K562 (cell line): Measurements from ENCODE around the gene EGFL6. TPM values are rescaled to one million over a fixed set of nuclear protein-coding genes. Genes with fewer than 3 reads are reported as not detected.
"Not testable (repeated sequence)": the region's sequence is repeated elsewhere in the genome, so short reads cannot be mapped to it uniquely, and the experiment has no call there.

Experiments
- ATAC-seq: fragments of 200-7000 bp; cut with Tn5 transposase; 3 replicates; pipeline ENCODE4 v1.9.1; 2020; ENCODE audit warnings: moderate library complexity
- BruUV-seq: library from RNA; stranded (reverse); fragments of 400-500 nt; replicated peaks from 2 replicates; lab custom pipeline; 2021; lab: Mats Ljungman, UMichigan
- CTCF ChIA-PET: fragments of 300-600 bp; formaldehyde crosslinking; extraction: SDS; loops from one replicate; lab custom pipeline; 2021; ENCODE audit warnings: low intra/inter-chr PET ratio; lab: Yijun Ruan, JAX
- POLR2A ChIA-PET: fragments of 300-600, 350-650 bp; sonication (Branson Sonifier 250); formaldehyde crosslinking; extraction: SDS; loops from one replicate; lab custom pipeline; 2021; ENCODE audit warnings: antibody characterized with exemption, inconsistent platforms; lab: Yijun Ruan, JAX
- DNase-seq, 4 experiments: peaks; one replicate each; pipeline versions ENCODE4 v3.0.0 to v3.0.0-alpha.2; 2011 to 2018; ENCODE audit warnings: low spot score in 3 of 4, mixed read lengths in 3 of 4; ENCODE audit errors: extremely low read depth in 1 of 4
- FAIRE-seq: peaks from 2 replicates; lab custom pipeline; 2011; peaks lifted over from hg19 to GRCh38; lab: Jason Lieb, UNC
- H2AFZ ChIP-seq: 2 replicates; pipeline ENCODE4 v1.6.0; 2011; ENCODE audit warnings: low read depth, low read length, control low read depth, inconsistent platforms
- H3K27ac ChIP-seq: fragments of 200-600 bp; 3 replicates; pipeline ENCODE4 v1.8.0; 2011; ENCODE audit warnings: low read depth, mild to moderate bottlenecking, control low read depth, inconsistent platforms, low read length, moderate library complexity, mixed read lengths; ENCODE audit errors: extremely low read depth
- H3K27me3 ChIP-seq, 2 experiments: fragments of 300-600 bp in 1 of 2; 2 replicates in 1 of 2; 3 replicates in 1 of 2; pipeline versions ENCODE4 v1.6.0 to v1.8.0; 2011; ENCODE audit warnings: inconsistent platforms in 2 of 2, low read length in 2 of 2, mild to moderate bottlenecking in 1 of 2, mixed read lengths in 1 of 2, moderate library complexity in 1 of 2; ENCODE audit not compliant: control insufficient read depth in 2 of 2, insufficient read depth in 2 of 2
- H3K36me3 ChIP-seq: fragments of 300-600 bp; 3 replicates; pipeline ENCODE4 v1.8.0; 2011; ENCODE audit warnings: mild to moderate bottlenecking, low read length, inconsistent platforms; ENCODE audit not compliant: control insufficient read depth, insufficient read depth
- H3K4me1 ChIP-seq, 2 experiments: fragments of 200-600 bp in 1 of 2; replicated peaks in 1 of 2; 2 replicates in 1 of 2; 3 replicates in 1 of 2; pipeline versions ENCODE4 v1.5.1 to v1.8.0; 2011; ENCODE audit warnings: inconsistent platforms in 2 of 2, low read length in 2 of 2, mild to moderate bottlenecking in 1 of 2, mixed read lengths in 1 of 2, moderate library complexity in 1 of 2; ENCODE audit not compliant: control insufficient read depth in 2 of 2, insufficient read depth in 2 of 2
- H3K4me2 ChIP-seq: 2 replicates; pipeline ENCODE4 v1.6.1; 2011; ENCODE audit warnings: low read length, control low read depth, inconsistent platforms, mixed read lengths; ENCODE audit not compliant: insufficient read depth
- H3K4me3 ChIP-seq: fragments of 200-600 bp; sonication (generic), shearing (Covaris generic); 2 replicates; pipeline ENCODE4 v1.5.1; 2016; ENCODE audit warnings: control low read depth, inconsistent platforms
- H3K79me2 ChIP-seq: fragments of 200-600 bp; 3 replicates; pipeline ENCODE4 v1.8.0; 2011; ENCODE audit warnings: low read length, inconsistent platforms; ENCODE audit not compliant: control insufficient read depth, insufficient read depth
- H3K9ac ChIP-seq, 2 experiments: 2 replicates each; pipeline versions ENCODE4 v1.6.0 to v1.6.1; 2011; ENCODE audit warnings: low read depth in 2 of 2, low read length in 2 of 2, control low read depth in 1 of 2, inconsistent platforms in 1 of 2, mild to moderate bottlenecking in 1 of 2, mixed read lengths in 1 of 2; ENCODE audit not compliant: insufficient read depth in 1 of 2
- H3K9me1 ChIP-seq: one replicate; pipeline ENCODE4 v1.6.0; 2011; ENCODE audit warnings: inconsistent platforms, mild to moderate bottlenecking, low read length, moderate library complexity; ENCODE audit not compliant: control insufficient read depth, insufficient read depth
- H3K9me3 ChIP-seq: replicated peaks from 2 replicates; pipeline ENCODE4 v1.5.1; 2011; ENCODE audit warnings: low read depth, low read length, inconsistent platforms; ENCODE audit not compliant: control insufficient read depth, insufficient read depth
- H4K20me1 ChIP-seq: replicated peaks from 2 replicates; pipeline ENCODE4 v1.6.1; 2011; ENCODE audit warnings: low read length, inconsistent platforms, mixed read lengths; ENCODE audit not compliant: control insufficient read depth, insufficient read depth
- ZNF146 ChIP-seq: IDR thresholded peaks from one replicate; pipeline ENCODE4 v1.6.1; 2018; ENCODE audit warnings: missing compliant biosample characterization; ENCODE audit not compliant: unreplicated experiment
- ZNF311 ChIP-seq: fragments of 250-450 bp; sonication (Bioruptor Pico); IDR thresholded peaks from 2 replicates; pipeline ENCODE4 v1.4.0; 2020; ENCODE audit warnings: mild to moderate bottlenecking, moderate library complexity
- ZNF436 ChIP-seq: fragments of 250-450, 450-650 bp; sonication (Bioruptor Pico); formaldehyde crosslinking; IDR thresholded peaks from 2 replicates; pipeline ENCODE4 v1.7.0; 2020; ENCODE audit warnings: mild to moderate bottlenecking
- WGBS: fragments of 100-300 bp; shearing (Covaris generic); methylation state at CpG from one replicate; pipeline ENCODE4 v1.1.6; 2016; ENCODE audit warnings: low coverage, mixed read lengths; ENCODE audit not compliant: insufficient coverage; ENCODE audit errors: missing lambda C conversion rate; 5-methylcytosine and 5-hydroxymethylcytosine counted together
- in situ Hi-C: fragments of 300-500 bp; cut with MboI; formaldehyde crosslinking; loops from 4 replicates; pipeline ENCODE4 v1.15.0; 2018; ENCODE audit warnings: inconsistent platforms, mixed read lengths
- intact Hi-C: fragments of 100-400 bp; cut with micrococcal nuclease; formaldehyde crosslinking; loops from 2 replicates; pipeline ENCODE4 v1.14.2; 2022
- polyA plus RNA-seq, 8 experiments: library from polyadenylated mRNA; depleted of rRNA in 4 of 8; stranded (reverse) in 5 of 8; unstranded in 3 of 8; fragments of >200 nt; fragmentation: Nextera tagmentation in 2 of 8; fragmentation: Illumina TruSeq in 1 of 8; extraction: Ambion mirVana in 2 of 8; extraction: Trizol in 1 of 8; gene quantifications; 2 replicates each; pipeline versions ENCODE4 v1.2.1 to v1.2.3, GENCODE V29; 2011 to 2014; ENCODE audit warnings: inconsistent platforms in 1 of 8, missing spikeins in 1 of 8
- total RNA-seq, 7 experiments: library from RNA; depleted of rRNA in 6 of 7; stranded (reverse); fragments of >200 nt in 6 of 7; fragmentation: Illumina TruSeq in 2 of 7; extraction: Trizol in 2 of 7; gene quantifications; 2 replicates each; pipeline versions ENCODE4 v1.2.1 to v1.2.3, GENCODE V29; 2011 to 2021; ENCODE audit warnings: low replicate concordance in 1 of 7

EGFL6 gene
- total and polyA plus RNA-seq, 9 of the 15 experiments (the other 6 are each of a cell fraction or from before 2014, with no cell fraction given): 0.01 TPM; not detected in 8

GRCh38 chrX:13676885-13677284, 107.5 kb downstream of the EGFL6 start:
- no peaks in the 10 kb centered on the region for H3K4me1 ChIP-seq
- no peak overlapping the region for H3K9ac ChIP-seq
- no peak for DNase-seq
- H3K27ac ChIP-seq: no peak overlapping the region
- CTCF ChIA-PET: no interaction called here
- no peaks in the 10 kb centered on the region for H3K79me2 ChIP-seq
- intact Hi-C loops: no loop called here
- H3K36me3 ChIP-seq: no peaks in the 10 kb centered on the region
- H2AFZ ChIP-seq: no peak overlapping the region
- POLR2A ChIA-PET: no interaction called here
- in situ Hi-C loops: no loop called here
- H3K9me1 ChIP-seq: no peaks in the 10 kb centered on the region
- no peak for TF ChIP-seq ZNF311 (CRISPR knock-in tag)
- TF ChIP-seq ZNF436: no peak
- H3K9me3 ChIP-seq: no peaks in the 10 kb centered on the region
- H4K20me1 ChIP-seq: no peaks in the 10 kb centered on the region
- no peak for ATAC-seq
- no TSS peak for BruUV-seq
- no peaks in the 10 kb centered on the region for H3K27me3 ChIP-seq
- FAIRE-seq: no peak
- no peak overlapping the region for H3K4me3 ChIP-seq
- H3K4me2 ChIP-seq: no peak overlapping the region

GRCh38 chrX:13679700-13680099, 110.3 kb downstream of the EGFL6 start:
- H3K27me3 ChIP-seq, H3K9me1 ChIP-seq, intact Hi-C loops: not testable (repeated sequence)
- POLR2A ChIA-PET: interaction anchor here (1.6 kb wide), 1 partner anchor 19 kb away, joined by 4 read pairs; no protein-coding TSS in a partner anchor
- TF ChIP-seq ZNF146 (CRISPR knock-in tag): peak; percentile 65
- TF ChIP-seq, all 486 proteins: peak for 1; not testable (repeated sequence) for 485
- ATAC-seq, BruUV-seq, H2AFZ ChIP-seq, FAIRE-seq, in situ Hi-C loops, CTCF ChIA-PET, H3K27ac ChIP-seq, H3K36me3 ChIP-seq, H3K4me3 ChIP-seq, H4K20me1 ChIP-seq, H3K79me2 ChIP-seq, H3K4me2 ChIP-seq, H3K9me3 ChIP-seq, H3K9ac ChIP-seq, H3K4me1 ChIP-seq, DNase-seq: not testable (repeated sequence)
- WGBS: 21% methylated on average over 2 of the region's 4 CpGs
